CD4-positive, alpha-beta T cell treated with Interleukin-12 subunit alpha and Interleukin-12 subunit beta, for 1 hour (primary cell): Measurements from ENCODE around the gene MRPS2.
"Not testable (repeated sequence)": the region's sequence is repeated elsewhere in the genome, so short reads cannot be mapped to it uniquely, and the experiment has no call there.

Experiments used
- DNase-seq: peaks from one replicate; pipeline ENCODE4 v3.0.0-alpha.2; 2020

The MRPS2 gene

DNA sequence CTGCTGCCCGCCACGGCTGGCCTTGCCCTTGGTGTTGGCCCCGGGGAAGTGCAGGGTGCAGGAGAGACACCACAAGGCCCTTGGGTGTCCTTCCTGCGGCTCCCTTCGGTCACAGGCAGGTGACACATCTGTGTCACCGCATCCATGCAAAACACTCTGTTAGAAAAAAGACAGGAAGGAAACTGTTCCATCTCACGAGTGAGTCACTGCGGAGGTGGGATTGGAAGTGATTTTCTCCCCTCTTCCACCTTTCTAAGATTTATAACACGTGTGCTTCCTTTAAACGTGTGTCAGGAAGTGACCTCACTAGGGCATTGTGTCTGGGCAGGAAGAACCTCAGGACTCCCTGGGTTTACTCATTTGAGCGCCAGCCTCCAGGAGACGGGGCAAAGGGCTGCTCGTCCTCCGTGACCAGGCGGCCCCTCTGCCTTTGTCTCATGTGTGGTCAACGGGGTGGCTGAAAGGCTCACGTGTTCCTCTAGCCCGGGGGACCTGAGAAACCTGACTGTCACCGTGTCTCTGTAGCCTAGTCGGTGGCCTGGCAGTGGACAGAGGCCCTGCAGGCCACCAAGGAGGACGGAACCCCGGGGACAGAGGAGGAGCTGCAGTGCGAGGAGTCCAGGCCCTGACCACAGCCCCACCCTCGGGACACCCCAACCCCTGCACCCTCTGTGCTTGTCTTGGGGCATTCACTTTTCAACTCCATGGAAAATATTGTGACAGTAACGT lies 15.8 kb downstream of the MRPS2 start:
- DNase-seq, result no peak

- DNase-seq, result no peak
These were observed 16.9 kb downstream of the MRPS2 start for GRCh38 chr9:135517407-135517822.

GRCh38 chr9:135519179-135519971 lies 18.9 kb downstream of the MRPS2 start:
- DNase-seq, result no peak

GRCh38 chr9:135520916-135521607 lies 20.6 kb downstream of the MRPS2 start, which contains the start of gene LCN1:
Gene LCN1 (plus strand): TSS chr9:135521440. CDS start chr9:135521498, 58 bp downstream.
- no peak for DNase-seq

DNA sequence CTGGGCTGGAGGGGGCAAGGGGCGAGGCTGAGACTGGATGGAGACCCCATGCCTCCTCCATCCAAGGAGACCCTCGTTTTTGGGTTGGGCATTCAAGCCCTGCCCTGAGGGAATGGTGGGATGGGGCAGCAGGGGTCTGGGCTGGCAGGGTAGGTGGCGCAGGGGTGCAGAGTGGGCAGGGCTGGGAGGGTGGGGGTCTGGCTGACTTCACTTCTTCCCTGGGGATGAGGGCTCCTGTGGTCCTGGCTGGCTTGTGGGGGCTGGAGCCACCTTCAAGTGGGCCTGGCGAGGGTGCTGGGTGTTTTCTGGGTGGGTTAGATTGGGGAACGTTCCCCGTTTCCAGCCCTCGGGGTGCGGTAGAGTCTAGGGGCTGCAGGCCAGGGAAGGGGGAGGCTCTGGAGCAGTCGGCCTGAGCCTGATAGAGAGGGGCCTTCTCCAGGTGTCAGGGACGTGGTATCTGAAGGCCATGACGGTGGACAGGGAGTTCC lies 21.2 kb downstream of the MRPS2 start:
- DNase-seq, result no peak

GRCh38 chr9:135522137-135522877 lies 21.8 kb downstream of the MRPS2 start:
- DNase-seq, result no peak

- no peak for DNase-seq
These were observed 22.4 kb downstream of the MRPS2 start for GRCh38 chr9:135522931-135523330.

- DNase-seq, result no peak
These were observed 23.1 kb downstream of the MRPS2 start for GRCh38 chr9:135523521-135524129.

- DNase-seq, result no peak
These were observed 23.8 kb downstream of the MRPS2 start for GRCh38 chr9:135524130-135524861.

DNA sequence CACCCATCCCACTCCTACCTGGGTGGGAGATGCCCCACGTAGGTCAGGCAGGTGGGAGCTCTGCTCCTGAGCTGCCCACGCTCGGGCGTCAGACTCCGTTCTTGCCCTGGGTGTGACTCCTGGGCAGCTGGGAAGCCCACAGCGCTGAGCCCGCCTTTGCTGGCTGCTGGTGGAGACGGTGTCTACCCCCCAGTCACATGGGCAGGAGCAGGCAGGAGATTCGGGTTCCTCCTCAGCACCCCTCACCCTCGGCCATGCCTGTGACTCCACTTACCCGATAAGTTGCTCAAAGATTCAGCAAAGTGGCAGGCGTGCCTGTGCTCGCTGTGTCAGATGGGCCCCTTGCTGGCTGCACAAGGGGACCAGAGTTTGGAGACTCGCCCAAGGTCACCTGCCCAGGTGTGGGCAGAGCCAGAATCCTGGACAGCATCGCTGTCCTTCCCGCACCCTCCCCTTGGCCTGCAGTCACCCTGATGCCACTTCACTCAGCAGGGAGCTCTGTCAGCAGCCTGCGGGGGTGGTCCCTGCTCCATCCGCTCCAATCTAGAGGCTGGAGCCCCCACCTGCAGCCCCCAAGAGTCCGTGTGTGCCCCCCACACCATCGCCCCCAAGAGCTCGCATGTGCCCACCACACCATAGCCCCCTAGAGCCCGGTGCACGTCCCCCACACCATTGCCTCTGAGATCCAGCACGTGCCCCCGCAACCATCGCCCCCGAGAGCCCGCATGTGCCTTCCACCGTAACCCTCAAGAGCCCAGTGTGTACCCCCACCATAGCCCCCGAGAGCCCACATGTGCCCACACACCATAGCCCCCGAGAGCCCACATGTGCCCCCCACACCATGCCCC lies 25.0 kb downstream of the MRPS2 start:
- DNase-seq, result no peak

DNA sequence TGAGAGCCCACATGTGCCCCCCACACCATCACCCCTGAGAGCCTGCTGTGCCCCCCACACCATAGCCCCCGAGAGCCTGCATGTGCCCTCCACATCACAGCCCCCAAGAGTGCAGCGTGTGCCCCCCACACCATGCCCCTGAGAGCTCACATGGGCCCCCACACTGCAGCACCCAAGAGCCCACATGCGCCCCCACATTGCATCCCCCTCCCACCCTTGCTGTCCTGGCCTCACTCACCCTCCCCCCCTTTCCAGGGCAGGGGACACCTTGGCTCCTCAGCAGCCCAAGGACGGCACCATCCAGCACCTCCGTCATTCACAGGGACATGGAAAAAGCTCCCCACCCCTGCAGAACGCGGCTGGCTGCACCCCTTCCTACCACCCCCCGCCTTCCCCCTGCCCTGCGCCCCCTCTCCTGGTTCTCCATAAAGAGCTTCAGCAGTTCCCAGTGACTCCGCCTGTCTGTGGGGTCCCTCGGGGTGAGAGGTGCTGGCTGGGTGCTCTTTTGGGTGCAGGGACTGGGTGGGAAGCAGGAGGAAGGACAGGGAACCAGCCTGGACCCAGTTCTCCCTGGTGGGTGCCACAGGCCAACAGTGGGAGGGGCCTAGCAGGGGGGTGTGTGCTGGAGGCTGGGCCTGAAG lies 25.7 kb downstream of the MRPS2 start:
- DNase-seq, result no peak

- no peak for DNase-seq
These were observed 26.5 kb downstream of the MRPS2 start for GRCh38 chr9:135526730-135527571.

DNA sequence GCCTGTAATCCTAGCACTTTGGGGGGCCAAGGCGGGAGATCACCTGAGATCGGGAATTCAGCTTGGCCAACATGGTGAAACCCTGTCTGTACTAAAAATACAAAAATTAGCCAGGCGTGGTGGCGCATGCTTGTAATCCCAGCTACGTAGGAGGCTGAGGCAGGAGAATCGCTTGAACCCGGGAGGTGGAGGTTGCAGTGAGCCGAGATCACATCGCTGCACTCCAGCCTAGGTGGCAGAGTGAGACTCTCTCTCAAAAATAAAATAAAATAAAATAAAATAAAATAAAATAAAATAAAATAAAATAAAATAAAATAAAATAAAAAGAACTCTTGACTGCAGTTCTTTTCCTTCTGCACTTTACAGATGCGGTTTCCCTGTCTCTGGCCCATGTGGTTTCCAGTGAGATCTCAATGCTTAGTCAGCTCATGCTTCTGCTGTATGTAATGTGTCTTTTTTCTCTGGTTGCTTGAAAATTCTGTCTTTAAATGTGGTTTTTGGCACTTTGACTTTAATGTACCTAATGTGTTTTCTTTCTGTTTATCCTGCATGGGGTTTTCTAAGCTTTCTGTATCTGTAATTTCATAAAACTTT lies 28.5 kb downstream of the MRPS2 start:
- not testable (repeated sequence) for DNase-seq

DNA sequence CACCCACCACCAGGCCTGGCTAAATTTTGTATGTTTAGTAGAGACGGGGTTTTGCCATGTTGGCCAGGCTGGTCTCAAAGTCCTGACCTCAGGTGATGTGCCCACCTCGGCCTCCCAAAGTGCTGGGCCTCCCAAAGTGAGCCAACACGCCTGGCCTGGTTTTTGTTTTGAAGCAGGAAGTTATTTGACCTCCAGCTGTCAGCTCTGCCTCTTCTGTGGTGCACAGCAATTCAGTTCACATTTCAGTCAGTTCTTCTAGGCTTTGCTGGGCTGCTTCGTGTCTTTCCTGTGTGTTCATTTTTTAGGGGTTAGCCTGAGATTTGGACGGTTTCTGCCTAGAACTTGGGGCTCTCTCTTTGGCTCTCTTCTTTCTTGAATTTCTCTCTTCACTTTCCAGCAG lies 29.7 kb downstream of the MRPS2 start:
- DNase-seq, result no peak

GRCh38 chr9:135531096-135531495 lies 30.6 kb downstream of the MRPS2 start:
- no peak for DNase-seq

DNA sequence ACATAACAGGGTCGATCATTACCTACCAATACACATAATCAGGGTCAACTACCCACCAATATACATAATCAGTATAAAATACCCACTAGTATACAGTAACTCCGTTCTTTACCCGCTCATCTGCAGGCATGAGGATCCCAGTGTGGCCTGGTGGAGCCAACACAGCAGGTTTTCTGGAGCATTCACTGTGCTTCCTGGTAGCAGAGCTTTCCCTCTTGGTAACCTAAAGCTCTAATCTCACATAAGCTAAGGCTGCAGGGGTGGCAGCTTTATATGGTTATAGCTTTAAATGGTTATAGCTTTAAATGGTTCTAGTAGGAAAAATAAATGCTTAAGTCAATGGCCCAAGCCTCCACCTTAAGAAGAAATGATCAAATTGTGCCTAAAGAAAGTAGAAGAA lies 32.6 kb downstream of the MRPS2 start:
- DNase-seq, result no peak

DNA sequence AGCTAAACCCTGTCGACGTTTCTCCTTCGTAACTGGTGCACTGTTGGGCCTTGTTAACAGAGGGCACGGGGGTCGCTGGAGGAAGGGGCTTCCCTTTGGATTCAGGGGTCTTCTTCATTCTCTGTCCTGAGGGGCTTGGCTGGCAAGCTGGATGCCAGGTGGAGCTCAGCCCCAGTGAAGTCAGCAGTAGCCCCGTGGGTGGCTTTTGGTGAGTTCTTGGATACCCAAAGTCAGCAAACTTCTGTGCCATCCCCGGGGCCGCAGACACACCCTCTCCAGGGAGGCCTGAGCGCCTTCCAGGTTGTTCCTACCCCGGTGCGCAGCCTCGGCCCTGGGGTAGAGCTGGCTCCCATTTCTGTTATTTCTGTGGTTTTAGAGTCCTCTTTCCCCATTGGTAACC lies 33.2 kb downstream of the MRPS2 start:
- DNase-seq, result no peak

- not testable (repeated sequence) for DNase-seq
These were observed 33.8 kb downstream of the MRPS2 start for GRCh38 chr9:135534192-135534711.
